GM21515 (cell line): Measurements from ENCODE around the gene COTL1.
"Not testable (repeated sequence)": the region's sequence is repeated elsewhere in the genome, so short reads cannot be mapped to it uniquely, and the experiment has no call there.

Source experiments
- ATAC-seq: cut with Tn5 transposase; IDR thresholded peaks from one replicate; pipeline ENCODE4 v1.9.1; 2021; ENCODE audit not compliant: unreplicated experiment

Gene COTL1

GRCh38 chr16:84574191-84574590 is 43.7 kb downstream of the COTL1 start:
- ATAC-seq, result no peak

- no peak for ATAC-seq
Observed at GRCh38 chr16:84572096-84572495, 45.8 kb downstream of the COTL1 start.

DNA sequence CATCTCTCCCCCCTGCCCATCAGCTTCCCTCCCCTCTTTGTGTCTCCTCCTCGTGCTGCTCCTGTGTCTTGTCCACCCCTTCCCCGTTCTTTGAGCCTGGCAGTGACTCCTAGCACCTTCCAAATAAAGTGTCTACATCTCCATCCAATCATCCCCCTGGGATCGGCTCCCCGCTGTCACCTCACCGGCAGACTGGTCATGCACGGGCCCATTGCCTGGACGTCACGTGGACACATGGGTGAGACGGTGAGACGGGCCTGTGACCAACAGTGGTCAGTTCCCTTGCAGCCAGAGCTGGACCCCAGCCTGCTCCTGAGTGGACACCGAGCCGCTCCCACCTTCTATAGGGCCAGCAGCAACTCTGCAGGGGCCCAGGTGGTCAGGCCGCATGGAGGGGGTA is 46.4 kb downstream of the COTL1 start:
- no peak for ATAC-seq

- no peak for ATAC-seq
Observed at GRCh38 chr16:84570739-84571403, 47.0 kb downstream of the COTL1 start.

GRCh38 chr16:84569382-84569987 is 48.4 kb downstream of the COTL1 start:
- no peak for ATAC-seq

- ATAC-seq, result no peak
Observed at GRCh38 chr16:84568066-84568465, 49.8 kb downstream of the COTL1 start.

DNA sequence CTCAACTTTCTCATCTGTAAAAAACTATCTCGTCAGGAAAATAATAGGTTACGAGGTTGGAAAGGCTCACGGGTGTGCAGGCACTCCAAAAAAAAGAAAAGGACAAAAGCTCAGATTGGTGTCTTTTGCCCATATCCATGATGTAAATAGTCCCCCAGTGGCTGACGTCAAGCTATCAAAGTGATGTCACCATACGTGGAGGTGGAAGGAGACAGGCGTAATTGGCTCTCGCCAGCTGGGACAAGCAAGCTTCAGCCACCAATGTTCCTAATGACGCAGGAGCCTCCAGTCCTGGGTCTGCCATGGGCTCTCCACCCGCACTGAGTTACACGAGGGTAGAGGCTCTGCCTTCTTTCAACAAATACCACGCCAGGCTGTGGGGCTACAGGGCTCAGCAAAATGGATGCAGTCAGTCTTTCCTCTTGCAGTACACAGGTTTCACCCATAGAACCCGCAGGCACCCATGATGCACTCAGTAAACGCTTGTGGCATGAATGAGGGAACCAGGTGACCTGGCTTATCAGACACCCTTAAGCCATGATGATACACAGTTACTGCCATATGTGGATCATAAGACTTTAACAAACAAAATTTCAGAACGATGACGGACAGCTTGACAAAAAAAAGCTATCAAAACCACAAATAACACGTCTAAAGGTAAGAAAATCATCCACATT is 50.5 kb downstream of the COTL1 start:
- ATAC-seq, result no peak

DNA sequence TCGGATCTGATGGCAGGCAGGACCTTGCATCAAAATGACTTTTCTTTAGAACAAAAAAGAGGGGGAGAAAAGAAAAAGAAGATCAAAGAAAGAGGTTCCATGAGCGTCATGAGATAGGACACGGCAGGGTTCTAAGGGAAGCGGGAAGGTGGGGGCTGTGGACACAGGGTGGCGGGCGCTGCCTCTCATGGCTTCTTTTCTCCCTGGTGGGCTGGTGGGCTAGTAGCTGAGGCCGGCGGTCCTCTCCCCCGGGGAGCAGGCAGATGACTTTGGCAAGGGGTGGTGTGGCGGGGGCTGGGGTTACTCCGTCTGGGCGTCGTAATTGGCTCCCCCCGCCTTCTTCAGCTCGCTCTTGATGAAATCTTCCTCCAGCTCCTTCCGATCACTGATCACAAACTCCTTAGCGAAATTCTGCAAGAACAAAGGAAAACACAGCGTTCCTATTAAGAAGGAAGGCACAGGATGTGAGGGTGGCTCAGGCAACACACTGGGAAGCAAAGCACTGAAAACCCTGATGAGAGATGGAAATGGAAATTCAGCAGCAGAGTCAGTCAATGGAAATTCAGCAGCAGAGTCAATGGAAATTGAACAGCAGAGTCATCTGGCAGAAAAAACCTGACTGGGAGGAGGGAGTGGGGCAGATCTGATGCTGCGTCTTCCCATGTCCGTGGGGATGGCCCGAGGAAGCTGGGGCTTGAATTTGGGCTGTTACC is 51.2 kb downstream of the COTL1 start:
- ATAC-seq, result no peak

DNA sequence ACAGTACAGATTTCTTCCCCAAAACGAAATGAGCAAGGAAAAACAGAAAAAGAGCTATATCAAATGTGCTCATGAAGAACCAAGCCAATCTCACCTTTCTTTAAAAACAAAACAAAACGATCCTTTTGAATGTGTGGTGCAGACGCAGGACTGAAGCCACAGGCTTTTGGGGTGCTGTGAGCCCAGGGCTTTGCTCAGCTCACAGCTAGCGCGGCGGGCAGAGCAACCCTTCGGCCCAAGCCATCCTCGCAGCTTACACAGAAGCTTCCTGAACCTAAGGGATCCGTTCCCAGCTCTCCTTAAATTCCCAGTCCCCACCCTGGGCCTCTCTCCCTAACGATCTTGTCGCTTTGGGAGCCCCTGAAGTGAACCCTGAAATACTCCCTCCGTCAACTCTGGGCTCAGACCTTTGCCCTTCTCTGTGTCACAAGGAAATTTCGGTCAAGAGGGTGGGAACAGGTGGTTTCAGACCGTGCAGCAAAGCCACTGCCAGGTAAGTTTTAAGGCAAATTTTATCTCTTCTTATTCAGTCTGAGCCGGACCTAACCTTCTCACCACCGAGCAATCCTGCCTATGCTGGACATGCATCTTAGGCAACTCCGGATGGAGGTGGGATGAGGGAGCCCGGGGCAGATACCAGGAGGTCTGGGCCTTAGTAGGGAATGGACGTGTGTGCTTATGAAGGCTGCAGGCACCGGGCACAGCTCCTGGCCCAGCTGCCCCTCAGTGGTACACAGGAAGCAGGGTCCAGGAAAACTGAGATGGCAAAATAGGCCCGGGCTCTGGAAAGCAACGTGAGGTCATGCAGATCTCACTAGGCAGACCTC is 52.0 kb downstream of the COTL1 start:
- ATAC-seq, result no peak

DNA sequence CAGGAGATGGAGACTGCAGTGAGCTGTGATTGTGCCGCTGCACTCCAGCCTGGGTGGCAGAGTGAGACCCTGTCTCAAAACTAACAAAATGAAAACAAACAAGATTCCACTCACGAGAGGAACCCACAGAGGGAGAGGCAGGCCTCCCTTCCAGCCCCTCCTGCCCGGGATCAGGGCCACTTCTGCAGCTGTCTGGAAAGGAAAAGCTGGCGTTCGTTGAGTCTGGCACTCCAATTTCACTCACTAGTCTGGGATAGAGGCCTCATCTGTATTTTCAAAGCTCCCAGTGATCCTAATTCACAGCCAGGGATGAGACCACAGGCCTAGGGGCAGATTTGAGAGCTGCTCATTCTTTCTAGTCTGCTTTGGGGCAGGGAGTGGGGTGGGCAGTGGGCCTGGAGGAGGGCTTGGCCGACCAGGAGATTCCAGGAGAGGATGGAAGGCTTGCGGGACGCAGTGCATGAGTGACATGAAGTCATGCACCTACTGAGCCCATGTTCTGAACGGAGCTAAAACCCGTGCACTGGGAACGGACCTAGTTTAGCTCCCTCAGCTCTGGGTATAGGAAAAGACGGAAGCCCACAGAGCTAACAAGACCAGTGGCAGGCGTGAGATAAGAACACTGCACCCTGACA is 54.0 kb downstream of the COTL1 start:
- ATAC-seq, result no peak

DNA sequence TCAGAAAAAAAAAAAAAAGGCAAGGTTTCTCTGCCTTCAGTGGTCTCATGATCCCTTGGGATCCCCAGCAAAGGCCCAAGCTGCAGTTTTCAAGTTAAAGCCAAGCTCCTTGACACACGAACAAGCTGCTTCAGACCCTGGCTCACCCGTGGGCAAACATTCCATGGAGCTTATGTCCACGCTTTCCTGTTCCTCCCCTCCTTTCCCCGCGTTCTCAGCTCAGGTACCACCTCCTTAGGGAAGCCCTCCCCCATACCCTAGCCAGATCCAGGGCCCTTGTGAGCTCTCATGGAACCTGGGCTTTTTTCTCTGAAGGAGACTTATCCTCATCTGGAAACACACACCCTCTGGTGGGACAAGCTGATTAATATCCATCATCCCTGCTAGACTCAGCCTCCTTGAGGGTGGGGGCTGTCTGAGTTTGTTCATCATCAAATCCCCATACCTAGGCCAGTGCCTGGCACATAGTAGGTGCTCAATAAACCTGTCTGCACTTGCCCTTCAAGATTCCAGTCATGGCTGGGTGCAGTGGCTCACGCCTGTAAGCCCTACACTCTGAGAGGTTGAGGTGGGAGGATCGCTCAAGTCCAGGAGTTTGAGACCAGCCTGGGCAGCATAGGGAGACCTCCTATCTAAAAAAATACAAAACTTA is 54.7 kb downstream of the COTL1 start:
- no peak for ATAC-seq

GRCh38 chr16:84562174-84562815 is 55.6 kb downstream of the COTL1 start:
- ATAC-seq, result no peak

GRCh38 chr16:84561291-84561690 is 56.6 kb downstream of the COTL1 start:
- ATAC-seq, result no peak

GRCh38 chr16:84560269-84560668 is 57.6 kb downstream of the COTL1 start:
- no peak for ATAC-seq

- ATAC-seq, result no peak
Observed at GRCh38 chr16:84559311-84559932, 58.5 kb downstream of the COTL1 start.

- not testable (repeated sequence) for ATAC-seq
Observed at GRCh38 chr16:84558850-84559249, 59.0 kb downstream of the COTL1 start.

- ATAC-seq, result no peak
Observed at GRCh38 chr16:84557504-84557903, 60.4 kb downstream of the COTL1 start.

DNA sequence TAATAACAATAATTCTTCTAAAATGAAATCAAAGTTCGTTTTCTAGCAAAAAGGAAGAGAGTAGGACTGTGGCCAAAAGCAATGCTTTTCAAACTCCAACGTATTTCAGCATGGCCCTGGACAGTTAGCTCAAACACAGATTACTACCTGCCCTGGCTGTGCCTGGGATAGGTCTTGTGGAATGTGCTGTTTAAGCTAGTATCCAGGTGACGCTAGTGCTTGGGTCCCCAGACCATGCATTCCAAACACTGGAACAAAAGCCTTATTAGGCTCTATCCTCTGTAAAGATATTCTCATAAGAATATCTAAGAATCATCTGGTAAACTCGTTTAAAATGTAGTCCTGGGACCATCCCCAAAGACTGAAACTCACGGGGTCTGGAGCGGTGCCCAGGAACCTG is 60.8 kb downstream of the COTL1 start:
- ATAC-seq, result no peak
